ENCODE data around the gene NME7. TPM values are rescaled to one million over a fixed set of nuclear protein-coding genes. Genes with fewer than 3 reads are reported as not detected.
A peak's percentile ranks its signal among the peaks of the same experiment; 100 is the strongest.

The NME7 gene
- total and polyA plus RNA-seq, 10 donors: 4.0 to 22.0 (median 9.7) TPM

DNA sequence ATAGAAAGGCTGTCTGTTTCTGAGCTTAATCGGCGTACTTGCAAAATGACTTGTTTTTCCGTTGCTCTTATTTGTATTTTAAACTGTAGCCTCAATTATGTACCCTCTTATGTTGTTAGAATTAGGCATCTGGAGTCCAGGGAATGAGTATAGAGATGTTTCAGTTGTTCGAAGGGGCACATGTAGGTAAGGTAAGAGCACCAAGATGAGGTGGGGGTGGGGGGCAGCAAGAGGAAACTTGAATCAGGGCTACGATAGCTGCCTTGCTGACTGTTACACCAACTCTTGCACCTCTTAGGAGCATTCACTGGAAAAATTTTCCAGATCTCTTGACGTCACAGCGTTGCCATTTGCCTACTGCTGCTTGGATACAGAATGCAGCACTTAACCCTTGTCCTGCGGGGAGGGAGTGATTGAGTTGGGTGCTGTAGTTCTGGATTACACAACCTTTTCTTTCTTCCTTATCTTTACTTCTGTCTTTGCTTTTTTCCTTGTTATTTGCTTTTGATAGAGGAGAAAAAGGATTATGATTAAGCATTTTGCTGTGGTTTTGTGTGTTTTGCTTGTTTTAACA, 257.9 kb downstream of the NME7 start:
- Histone ChIP-seq H3K36me3 (peaks cover 0 to 29% (median 0%) of the 10 kb centered on the region in 6 donors), H3K9me3 (no peaks in the 10 kb centered on the region), H3K4me3 (peak overlapping the region in 5 of 8 donors; percentile 73 to 92 (median 89)), H3K27ac (peak overlapping the region; percentile 35 to 91 (median 82)), H3K27me3 (replicated peaks in 1 of 7) (peaks cover 0 to 59% (median 8%) of the 10 kb centered on the region in 7 donors), H3K4me1 (peaks cover 12 to 96% (median 43%) of the 10 kb centered on the region in 6 donors)
- 35 to 43% (median 43%) methylated on average over 8 of the region's 8 CpGs for whole genome bisulfite sequencing, 5 donors
- intact Hi-C loops (cut with DNase I; ENCODE audit: low total_unique reads): loop anchor here (5.0 kb wide), 1 partner anchor 52 kb away; no protein-coding TSS in a partner anchor
- DNase-seq: no peak
- TF ChIP-seq POLR2A (IDR thresholded peaks at IDR 0.05) (no peak), POLR2AphosphoS5 (IDR thresholded peaks at IDR 0.05) (peak in 1 of 3 donors; percentile 40)
- TF ChIP-seq, protein P1, sequence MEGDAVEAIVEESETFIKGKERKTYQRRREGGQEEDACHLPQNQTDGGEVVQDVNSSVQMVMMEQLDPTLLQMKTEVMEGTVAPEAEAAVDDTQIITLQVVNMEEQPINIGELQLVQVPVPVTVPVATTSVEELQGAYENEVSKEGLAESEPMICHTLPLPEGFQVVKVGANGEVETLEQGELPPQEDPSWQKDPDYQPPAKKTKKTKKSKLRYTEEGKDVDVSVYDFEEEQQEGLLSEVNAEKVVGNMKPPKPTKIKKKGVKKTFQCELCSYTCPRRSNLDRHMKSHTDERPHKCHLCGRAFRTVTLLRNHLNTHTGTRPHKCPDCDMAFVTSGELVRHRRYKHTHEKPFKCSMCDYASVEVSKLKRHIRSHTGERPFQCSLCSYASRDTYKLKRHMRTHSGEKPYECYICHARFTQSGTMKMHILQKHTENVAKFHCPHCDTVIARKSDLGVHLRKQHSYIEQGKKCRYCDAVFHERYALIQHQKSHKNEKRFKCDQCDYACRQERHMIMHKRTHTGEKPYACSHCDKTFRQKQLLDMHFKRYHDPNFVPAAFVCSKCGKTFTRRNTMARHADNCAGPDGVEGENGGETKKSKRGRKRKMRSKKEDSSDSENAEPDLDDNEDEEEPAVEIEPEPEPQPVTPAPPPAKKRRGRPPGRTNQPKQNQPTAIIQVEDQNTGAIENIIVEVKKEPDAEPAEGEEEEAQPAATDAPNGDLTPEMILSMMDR (IDR thresholded peaks at IDR 0.05 in 8 of 11, conservative IDR thresholded peaks at IDR 0.05 in 3 of 11): no peak

DNA sequence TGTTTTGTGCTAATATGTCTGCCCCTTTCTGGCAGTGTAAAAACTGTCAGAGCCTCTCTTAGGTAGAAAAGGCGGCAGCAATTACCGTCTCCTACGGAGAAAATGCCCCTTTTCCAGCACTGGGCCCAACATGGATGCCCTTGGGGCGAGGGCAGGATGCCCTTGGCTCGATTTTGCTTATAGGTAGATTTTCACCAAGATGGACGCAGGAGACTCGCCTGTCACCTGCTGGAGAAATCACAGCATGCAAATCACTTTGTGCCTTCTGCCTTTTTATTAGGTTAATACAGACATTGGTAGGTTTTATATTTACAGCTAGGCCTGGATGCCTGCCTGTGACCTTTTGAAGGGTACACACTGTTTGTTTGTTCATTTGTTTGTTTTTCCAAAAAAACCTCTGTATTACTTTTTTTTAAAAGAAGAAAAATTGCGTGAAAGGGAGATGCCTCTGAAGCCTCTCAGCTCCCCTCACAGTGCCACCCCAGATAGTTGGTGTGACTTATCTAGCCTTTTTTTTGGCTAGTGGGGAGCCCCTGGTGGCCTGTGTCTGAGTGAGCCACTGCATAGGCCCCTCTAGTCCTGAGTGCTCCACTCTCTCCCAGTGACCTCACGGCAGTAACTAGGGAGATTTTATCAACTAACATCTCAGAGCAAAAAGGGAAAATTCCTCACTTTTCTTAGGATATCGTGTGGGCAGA, 258.6 kb downstream of the NME7 start:
- TF ChIP-seq, protein P1 (IDR thresholded peaks at IDR 0.05 in 8 of 11, conservative IDR thresholded peaks at IDR 0.05 in 3 of 11): peak in 2 of 11 experiments; percentile 11 to 37
- TF ChIP-seq POLR2A (IDR thresholded peaks at IDR 0.05): no peak
- no peak for DNase-seq
- Histone ChIP-seq H3K27ac (peak overlapping the region; percentile 10 to 91 (median 82)), H3K4me1 (peaks cover 12 to 96% (median 44%) of the 10 kb centered on the region in 6 donors), H3K36me3 (peaks cover 0 to 23% (median 0%) of the 10 kb centered on the region in 6 donors), H3K4me3 (peak overlapping the region in 6 of 8 donors; percentile 73 to 92 (median 88)), H3K27me3 (replicated peaks in 1 of 7) (peaks cover 0 to 65% (median 8%) of the 10 kb centered on the region in 7 donors), H3K9me3 (no peaks in the 10 kb centered on the region)
- WGBS, 5 donors: 59 to 73% (median 68%) methylated on average over 10 of the region's 10 CpGs
- intact Hi-C loops (cut with DNase I; ENCODE audit: low total_unique reads): loop anchor here (5.0 kb wide), 1 partner anchor 52 kb away; no protein-coding TSS in a partner anchor

DNA sequence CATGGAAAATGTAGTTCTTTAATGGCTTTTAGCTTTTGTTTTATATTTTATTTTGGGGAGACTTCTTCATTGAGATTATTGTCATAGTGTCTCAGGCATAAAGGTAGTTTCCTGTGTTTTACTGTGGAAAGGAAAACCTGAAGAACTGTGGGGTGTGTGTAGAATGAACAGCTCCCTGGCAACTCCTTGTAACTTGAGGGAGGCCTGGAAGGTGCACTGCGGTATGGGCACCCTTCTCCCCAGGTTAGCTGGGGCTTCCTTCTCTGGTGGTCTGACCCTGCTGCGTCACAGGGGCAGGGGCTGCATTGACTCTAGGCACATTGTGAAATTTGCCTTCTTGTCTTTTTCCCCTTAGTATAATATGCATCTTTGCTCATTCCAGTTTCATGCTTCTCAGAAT, 259.4 kb downstream of the NME7 start:
- TF ChIP-seq POLR2A (IDR thresholded peaks at IDR 0.05) (no peak), POLR2AphosphoS5 (IDR thresholded peaks at IDR 0.05) (no peak)
- TF ChIP-seq, protein P1 (IDR thresholded peaks at IDR 0.05 in 8 of 11, conservative IDR thresholded peaks at IDR 0.05 in 3 of 11): no peak
- peak overlapping the region; percentile 13 to 91 (median 82) for H3K27ac ChIP-seq
- no peak for DNase-seq
- WGBS, 5 donors: 44 to 82% (median 69%) methylated on average over 2 of the region's 2 CpGs
- H3K27me3 ChIP-seq (replicated peaks in 1 of 7): peaks cover 0 to 73% (median 8%) of the 10 kb centered on the region in 7 donors
- intact Hi-C loops (cut with DNase I; ENCODE audit: low total_unique reads): loop anchor here (5.0 kb wide), 1 partner anchor 51 kb away; no protein-coding TSS in a partner anchor
- peaks cover 0 to 15% (median 0%) of the 10 kb centered on the region in 6 donors for H3K36me3 ChIP-seq
- H3K9me3 ChIP-seq: no peaks in the 10 kb centered on the region
- H3K4me1 ChIP-seq: peaks cover 12 to 96% (median 42%) of the 10 kb centered on the region in 6 donors
- H3K4me3 ChIP-seq: peak overlapping the region; percentile 73 to 92 (median 86)
